Cardiac muscle cell (in vitro differentiated cells and primary cell): Measurements from ENCODE around the gene SMIM8. TPM values are rescaled to one million over a fixed set of nuclear protein-coding genes. Genes with fewer than 3 reads are reported as not detected.

Source experiments
- DNase-seq, 2 donors: peaks; one replicate each; pipeline versions ENCODE4 v3.0.0 to v3.0.0-alpha.2; 2010 to 2017; ENCODE audit warnings: low read depth in 1 of 2, low spot score in 1 of 2
- H3K27ac ChIP-seq: fragments of 200-600 bp; sonication (generic); 2 replicates; pipeline ENCODE4 v1.5.1; 2016
- H3K27me3 ChIP-seq: fragments of 200-600 bp; sonication (generic); 2 replicates; pipeline ENCODE4 v1.6.0; 2016; ENCODE audit warnings: control low read depth
- H3K36me3 ChIP-seq: fragments of 200-600 bp; sonication (generic); 2 replicates; pipeline ENCODE4 v1.5.1; 2016; ENCODE audit warnings: control low read depth
- H3K4me1 ChIP-seq: fragments of 200-600 bp; sonication (generic); 2 replicates; pipeline ENCODE4 v1.8.1; 2017; ENCODE audit warnings: low read depth, mild to moderate bottlenecking, mixed run types
- H3K4me3 ChIP-seq: fragments of 200-600 bp; sonication (generic); 2 replicates; pipeline ENCODE4 v1.5.1; 2016; ENCODE audit warnings: mild to moderate bottlenecking
- H3K9me3 ChIP-seq: fragments of 200-600 bp; sonication (generic); 2 replicates; pipeline ENCODE4 v1.5.1; 2017; ENCODE audit warnings: low read depth, mild to moderate bottlenecking, control low read depth
- polyA plus RNA-seq: library from polyadenylated mRNA; unstranded; fragments of >200 nt; fragmentation: Nextera tagmentation; extraction: Ambion mirVana; gene quantifications from 2 replicates; pipeline ENCODE4 v1.2.1, GENCODE V29; 2016
- total RNA-seq: library from RNA; depleted of rRNA; stranded (reverse); fragments of >200 nt; gene quantifications from 2 replicates; pipeline ENCODE4 v1.2.3, GENCODE V29; 2016
- TF ChIP-seq, protein P1 (sequence below): IDR thresholded peaks from 2 replicates; pipeline ENCODE4 v1.5.1; 2012; ENCODE audit warnings: low read depth, mild to moderate bottlenecking, low read length

Gene SMIM8
- total and polyA plus RNA-seq, 2 experiments from 2014 or later, result 15.7 to 16.0 TPM

DNA sequence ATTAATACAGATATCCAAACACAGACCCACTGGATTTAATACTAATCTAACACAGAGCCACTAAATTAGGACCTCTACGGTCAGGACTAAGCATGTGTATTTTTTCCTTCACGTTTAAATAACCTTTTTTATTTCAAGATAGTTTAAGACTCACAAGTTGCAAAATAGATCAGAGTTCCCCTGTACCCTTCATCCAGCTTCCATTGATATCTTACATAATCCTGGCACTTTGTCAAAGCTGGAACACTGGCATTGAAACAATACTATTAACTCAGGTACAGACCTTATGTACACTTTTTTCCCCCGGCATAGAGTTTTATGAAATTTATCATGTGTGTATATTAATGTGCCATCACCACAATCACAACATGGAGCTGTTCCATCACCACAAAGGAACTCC lies 24.3 kb downstream of the SMIM8 start:
- Histone ChIP-seq H3K4me3 (no peak overlapping the region), H3K27me3 (no peaks in the 10 kb centered on the region), H3K4me1 (peaks cover 6% of the 10 kb centered on the region), H3K9me3 (no peaks in the 10 kb centered on the region), H3K36me3 (no peaks in the 10 kb centered on the region), H3K27ac (no peak overlapping the region)
- TF ChIP-seq, protein P1, sequence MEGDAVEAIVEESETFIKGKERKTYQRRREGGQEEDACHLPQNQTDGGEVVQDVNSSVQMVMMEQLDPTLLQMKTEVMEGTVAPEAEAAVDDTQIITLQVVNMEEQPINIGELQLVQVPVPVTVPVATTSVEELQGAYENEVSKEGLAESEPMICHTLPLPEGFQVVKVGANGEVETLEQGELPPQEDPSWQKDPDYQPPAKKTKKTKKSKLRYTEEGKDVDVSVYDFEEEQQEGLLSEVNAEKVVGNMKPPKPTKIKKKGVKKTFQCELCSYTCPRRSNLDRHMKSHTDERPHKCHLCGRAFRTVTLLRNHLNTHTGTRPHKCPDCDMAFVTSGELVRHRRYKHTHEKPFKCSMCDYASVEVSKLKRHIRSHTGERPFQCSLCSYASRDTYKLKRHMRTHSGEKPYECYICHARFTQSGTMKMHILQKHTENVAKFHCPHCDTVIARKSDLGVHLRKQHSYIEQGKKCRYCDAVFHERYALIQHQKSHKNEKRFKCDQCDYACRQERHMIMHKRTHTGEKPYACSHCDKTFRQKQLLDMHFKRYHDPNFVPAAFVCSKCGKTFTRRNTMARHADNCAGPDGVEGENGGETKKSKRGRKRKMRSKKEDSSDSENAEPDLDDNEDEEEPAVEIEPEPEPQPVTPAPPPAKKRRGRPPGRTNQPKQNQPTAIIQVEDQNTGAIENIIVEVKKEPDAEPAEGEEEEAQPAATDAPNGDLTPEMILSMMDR, result no peak
- no peak for DNase-seq

DNA sequence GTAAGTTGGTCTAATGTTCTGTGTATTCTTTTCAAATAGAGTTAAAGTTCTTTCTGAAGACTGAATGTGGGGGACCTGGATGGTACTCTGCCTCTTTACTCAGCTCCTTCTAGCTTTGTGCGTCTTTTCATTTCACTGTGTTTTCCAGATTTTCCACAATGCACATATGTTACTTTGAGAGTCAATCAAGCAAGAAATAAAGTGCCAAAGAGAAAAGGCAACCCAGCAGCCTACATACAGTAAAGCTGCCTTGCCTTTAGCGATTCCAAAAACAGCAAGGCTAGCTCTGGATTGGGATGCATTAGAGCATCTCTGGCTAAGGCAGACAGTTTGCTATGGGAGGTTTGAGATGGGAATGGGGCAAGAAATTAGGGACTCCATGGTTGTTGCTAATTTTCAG lies 27.5 kb downstream of the SMIM8 start:
- TF ChIP-seq, protein P1, result no peak
- no peaks in the 10 kb centered on the region for H3K36me3 ChIP-seq
- no peaks in the 10 kb centered on the region for H3K4me1 ChIP-seq
- DNase-seq, result no peak
- no peaks in the 10 kb centered on the region for H3K9me3 ChIP-seq
- no peaks in the 10 kb centered on the region for H3K27me3 ChIP-seq
- no peak overlapping the region for H3K4me3 ChIP-seq
- no peak overlapping the region for H3K27ac ChIP-seq

DNA sequence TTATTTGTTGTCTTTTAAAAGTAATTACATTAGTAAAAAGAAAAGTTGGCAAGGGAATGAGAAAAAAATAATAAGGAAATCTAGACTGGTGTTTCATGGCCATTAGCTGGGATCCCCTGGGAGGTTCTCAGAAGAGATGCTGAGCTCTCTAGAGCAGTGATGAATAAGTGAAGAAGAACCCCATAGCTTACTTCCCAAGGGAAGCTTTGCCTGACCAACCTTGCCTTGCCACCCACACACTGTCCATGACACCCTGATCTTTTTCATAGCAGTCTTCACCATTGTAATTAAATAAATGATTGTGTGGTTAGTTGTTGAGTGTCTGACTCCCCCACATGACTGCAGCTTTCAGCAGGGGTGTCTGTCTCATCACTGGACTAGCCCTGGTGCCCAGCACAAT lies 28.1 kb downstream of the SMIM8 start:
- no peaks in the 10 kb centered on the region for H3K36me3 ChIP-seq
- H3K9me3 ChIP-seq, result no peaks in the 10 kb centered on the region
- DNase-seq, result no peak
- H3K4me1 ChIP-seq, result no peaks in the 10 kb centered on the region
- H3K27me3 ChIP-seq, result no peaks in the 10 kb centered on the region
- TF ChIP-seq, protein P1, result no peak
- no peak overlapping the region for H3K4me3 ChIP-seq
- no peak overlapping the region for H3K27ac ChIP-seq

DNA sequence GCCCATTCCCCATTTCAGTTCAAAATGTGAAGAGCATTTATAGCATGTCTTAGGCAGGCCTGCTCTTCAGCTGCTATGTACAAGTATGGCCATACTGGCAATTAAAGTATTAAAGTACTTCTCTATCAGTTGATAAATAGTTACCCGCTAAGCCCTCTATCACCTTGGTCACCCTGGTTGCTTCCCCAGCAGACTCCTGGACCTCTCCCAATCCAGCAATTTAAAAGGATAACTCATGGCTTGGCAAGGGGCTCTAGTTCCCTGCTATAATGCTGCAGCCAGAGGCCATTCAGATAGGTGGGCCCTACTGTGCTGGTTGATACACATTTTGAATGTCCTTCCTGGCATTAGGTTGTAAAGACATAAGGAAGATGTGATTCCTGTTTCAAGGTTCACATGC lies 29.2 kb downstream of the SMIM8 start:
- Histone ChIP-seq H3K36me3 (no peaks in the 10 kb centered on the region), H3K4me3 (no peak overlapping the region), H3K27me3 (no peaks in the 10 kb centered on the region), H3K9me3 (no peaks in the 10 kb centered on the region), H3K27ac (no peak overlapping the region), H3K4me1 (no peaks in the 10 kb centered on the region)
- DNase-seq, result no peak
- TF ChIP-seq, protein P1, result no peak

DNA sequence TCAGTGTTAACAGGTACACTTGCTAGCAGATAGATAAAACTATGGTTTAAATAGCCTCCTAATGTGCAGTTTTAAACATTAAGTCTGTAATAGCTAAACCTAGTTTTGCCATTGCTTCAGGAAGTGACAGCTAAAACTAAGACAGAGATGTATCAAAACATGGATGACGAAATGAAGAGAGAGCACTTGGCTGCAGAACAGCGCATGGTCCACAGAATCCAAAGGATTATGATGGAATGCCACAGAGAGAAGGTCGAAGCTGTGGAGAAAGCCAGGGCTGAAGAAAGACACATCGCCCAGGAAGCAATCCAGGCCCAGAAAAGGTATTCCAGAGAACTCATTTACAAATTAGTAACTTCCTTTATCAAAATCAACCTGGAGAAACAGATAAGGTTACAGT lies 33.8 kb downstream of the SMIM8 start:
- Histone ChIP-seq H3K36me3 (no peaks in the 10 kb centered on the region), H3K9me3 (no peaks in the 10 kb centered on the region), H3K4me1 (no peaks in the 10 kb centered on the region), H3K27ac (no peak overlapping the region), H3K4me3 (no peak overlapping the region), H3K27me3 (no peaks in the 10 kb centered on the region)
- no peak for DNase-seq
- TF ChIP-seq, protein P1, result no peak

DNA sequence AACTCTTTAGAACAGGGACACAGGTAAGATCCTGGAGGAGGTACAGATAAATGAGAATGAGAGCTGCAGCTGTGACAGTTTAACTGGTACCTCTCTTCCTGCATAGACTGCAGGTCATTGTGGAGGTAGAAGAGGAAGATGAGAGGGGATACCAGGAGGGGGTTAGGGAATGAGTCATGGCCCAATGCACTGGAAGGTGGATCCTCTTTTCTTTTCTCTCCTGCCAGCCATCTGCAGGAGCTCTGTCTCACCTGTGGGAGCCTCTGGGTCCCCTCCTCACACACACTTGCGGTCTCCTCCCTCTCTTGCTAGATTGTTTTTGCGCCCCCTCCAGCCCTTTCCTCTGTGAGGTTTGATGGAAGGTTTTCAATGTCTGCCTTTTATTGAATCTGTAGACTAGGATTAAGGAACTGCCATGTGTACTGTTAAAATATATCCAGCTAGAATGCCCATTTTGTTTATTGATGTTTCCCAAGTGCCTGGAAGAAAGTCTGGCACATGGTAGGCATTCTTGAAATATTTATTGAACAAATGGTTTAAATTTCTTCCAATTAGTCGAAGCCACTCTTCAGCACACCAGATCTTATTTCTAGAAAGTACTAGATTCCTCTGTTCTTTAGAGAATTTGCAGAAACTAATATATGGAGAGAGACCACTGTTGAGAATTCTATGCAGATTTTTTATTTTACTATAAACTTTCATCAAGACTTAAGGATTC lies 35.2 kb downstream of the SMIM8 start:
- H3K4me1 ChIP-seq, result no peaks in the 10 kb centered on the region
- H3K4me3 ChIP-seq, result no peak overlapping the region
- TF ChIP-seq, protein P1, result no peak
- no peaks in the 10 kb centered on the region for H3K36me3 ChIP-seq
- no peak for DNase-seq
- H3K27ac ChIP-seq, result no peak overlapping the region
- no peaks in the 10 kb centered on the region for H3K9me3 ChIP-seq
- H3K27me3 ChIP-seq, result no peaks in the 10 kb centered on the region
